Measurements from ENCODE around the gene EPN2.

The EPN2 gene

DNA sequence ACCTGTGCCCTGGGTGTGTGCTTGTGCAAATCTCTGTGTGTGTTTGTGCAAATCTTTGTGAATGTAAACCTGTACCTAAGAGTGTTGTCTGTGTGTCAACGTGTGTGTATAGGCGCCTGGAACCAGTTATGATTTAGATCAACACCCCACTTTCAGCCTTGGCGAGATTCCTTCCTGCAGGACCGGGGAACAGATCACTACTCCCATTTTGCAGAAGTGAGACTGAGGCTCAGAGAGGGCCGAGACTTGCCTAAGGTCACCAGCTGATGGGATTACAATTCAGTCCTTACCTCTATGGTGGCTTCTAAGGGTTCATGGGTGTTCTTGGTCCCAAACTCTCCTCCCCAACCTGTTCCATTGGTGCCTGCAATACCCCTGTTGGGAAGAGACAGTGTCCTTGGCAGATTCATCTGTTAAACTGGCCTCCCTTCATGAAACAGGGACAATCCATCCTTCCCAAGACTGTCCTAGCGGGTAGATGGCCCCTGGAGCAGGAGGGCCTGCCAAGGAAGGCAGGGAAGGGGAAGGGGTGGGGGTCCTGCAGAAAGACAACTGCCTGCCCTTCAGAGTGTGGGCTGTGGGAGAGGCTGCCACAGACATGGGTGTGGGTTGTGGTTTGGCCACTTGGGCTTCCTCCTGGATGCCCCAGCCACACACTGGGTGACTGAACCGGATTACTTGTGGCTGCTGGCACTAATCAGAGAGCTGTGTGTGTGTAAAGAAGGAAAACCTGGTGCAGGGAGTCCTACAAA lies 134.3 kb downstream of the EPN2 start:
- DNase-seq: no peak

DNA sequence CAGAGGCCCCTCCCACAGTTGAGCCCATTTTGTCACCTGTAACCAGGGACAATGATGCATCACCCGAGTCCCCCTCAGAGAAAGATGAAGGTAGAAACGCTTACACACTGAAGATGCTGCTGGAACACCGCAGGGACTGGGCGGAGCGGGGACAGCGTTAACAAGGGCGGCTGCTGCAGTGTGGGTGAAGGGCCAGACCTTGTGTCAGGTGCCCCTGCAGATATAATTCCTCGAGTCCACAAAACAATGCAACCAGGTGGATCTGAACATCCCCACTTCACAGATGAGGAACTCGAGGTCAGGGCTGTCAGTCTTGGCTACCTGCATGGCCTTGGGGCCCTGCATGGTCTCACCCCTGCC lies 134.8 kb downstream of the EPN2 start:
- DNase-seq: no peak

DNA sequence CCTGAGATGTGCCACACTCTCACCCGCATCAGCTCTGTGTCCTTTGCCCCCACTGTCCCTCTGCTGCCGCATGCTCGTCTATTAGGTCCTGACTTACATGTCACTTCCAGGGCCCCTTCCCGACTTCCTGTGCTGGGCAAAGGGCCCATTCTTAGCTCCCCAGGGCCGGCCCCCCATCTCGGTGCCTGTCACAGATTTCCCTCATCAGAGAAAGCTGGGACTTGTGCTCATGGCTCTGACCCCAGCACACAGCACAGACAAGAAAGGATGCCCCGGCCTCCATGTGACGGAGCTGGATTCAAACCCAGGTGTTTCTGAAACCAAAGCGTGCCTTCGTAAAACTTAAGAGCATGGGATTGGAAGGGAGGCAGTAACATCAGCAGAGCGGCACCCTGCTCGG lies 135.3 kb downstream of the EPN2 start:
- no peak for DNase-seq

DNA sequence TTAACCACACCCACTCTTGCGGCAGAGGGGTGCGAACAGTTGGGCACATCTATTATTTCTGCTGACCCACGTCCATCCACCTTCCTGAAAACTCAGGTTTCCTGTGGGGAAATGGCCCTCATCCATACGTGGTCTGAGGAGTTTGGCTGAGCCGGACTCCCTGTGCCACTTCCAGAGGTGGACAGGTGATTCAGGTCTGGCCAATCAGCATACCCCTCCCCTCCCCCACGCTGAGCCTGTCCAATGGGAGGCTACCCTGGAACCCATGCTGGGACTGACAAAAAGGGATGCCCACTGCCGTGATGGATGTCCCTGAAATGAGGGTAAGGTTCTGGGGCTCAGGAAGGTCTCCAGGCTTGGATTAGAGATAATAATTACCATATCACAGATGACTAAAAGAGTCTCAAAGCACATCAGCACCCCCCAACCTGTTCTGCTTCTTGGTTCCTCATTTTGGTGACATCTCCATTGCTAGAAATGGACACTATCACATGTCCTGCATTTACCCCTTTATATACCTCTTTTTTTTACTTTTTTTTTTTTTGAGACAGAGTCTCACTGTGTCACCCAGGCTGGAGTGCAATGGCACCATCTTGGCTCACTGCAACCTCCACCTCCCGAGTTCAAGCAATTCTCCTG lies 135.8 kb downstream of the EPN2 start:
- no peak for DNase-seq

DNA sequence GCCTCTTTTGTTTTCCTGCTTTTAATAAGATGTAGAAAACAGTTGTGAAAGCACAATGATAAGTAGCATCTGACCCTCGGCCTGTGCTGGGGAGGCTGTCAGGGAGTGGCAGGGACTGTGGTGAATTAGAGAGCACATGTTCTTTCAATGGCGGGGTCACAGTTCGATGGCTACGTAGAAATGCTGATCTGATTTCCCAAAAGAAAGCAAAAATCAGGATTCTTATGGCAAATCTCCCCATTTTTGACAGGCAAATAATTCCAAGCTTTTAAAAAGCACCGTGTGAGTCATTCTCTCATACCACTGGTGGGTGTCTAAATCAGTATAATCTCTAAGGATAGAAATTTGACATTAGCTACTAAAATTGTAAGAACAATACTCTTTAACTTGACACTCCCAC lies 137.0 kb downstream of the EPN2 start:
- no peak for DNase-seq

DNA sequence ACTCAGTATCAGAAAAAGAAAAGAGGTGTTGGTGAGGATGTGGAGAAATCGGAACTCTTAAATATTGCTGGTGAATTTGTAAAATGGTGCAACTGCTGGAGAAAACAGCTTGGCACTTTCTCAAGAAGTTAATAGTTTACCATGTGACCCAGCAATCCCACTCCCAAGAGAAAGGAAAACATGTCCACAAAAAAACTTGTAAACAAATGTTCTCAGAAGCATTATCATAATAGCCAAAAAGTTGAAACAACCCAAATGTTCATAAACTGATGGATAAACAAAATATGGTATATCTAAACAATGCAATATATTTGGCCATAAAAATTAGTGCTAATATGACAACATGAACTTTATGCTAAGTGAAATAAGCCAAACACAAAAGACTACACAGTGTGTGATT lies 138.6 kb downstream of the EPN2 start:
- no peak for DNase-seq

DNA sequence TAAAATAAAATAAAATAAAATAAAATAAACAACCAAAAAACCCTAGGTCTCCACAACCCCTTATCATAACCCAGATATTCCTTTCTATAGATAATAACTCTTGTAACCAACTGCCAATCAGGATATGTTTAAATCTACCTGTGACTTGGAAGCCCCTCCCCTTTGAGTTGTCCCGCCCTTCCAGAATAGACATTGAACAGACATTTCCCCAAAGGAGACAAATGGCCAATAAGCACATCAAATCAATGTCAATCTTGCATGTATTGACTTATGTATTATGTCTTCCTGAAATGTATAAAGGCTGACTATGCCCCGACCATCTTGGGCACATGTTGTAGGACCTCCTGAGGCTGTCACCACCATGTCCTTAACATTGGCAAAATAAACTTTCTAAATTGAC lies 139.6 kb downstream of the EPN2 start:
- DNase-seq: no peak

DNA sequence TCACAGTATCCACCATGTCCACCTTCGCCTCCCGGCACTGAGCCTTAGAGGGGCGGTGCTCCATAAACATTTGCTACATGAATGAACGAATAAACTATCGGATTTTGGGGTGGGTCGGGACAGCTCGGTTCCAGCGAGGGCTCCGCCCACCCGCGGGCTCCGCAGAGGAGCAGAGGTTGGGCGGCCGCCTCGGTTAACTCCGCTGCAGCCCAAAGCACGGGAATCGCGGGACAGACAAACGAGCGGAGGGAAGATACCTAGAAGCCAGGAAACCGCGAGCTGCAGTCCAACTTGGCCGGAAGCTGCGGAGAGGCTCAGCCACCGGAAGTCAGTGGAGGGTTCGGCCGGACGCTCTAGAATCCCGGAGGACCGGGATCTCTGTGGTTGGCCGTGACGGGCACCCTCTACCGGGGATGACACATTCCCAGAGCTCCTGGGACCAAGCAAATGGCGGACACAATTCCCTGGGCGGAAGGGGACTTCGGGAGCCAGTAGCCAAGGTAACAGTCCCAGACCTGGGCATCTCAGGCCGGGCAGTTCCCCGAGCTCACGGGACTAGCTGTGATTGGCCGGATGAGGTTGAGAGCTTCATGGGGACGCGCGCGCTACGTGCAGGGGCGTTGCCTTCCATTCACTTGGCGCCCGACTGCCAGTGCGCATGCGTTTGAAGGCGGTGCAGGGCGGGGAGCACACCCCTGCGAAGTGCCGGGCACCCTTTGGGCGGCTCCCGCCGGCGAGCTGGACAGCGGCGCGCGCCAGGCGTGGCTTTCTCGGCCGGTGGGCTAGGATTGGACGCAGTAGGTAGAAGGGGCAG lies 140.6 kb downstream of the EPN2 start:
- peak; percentile 97 for DNase-seq

DNA sequence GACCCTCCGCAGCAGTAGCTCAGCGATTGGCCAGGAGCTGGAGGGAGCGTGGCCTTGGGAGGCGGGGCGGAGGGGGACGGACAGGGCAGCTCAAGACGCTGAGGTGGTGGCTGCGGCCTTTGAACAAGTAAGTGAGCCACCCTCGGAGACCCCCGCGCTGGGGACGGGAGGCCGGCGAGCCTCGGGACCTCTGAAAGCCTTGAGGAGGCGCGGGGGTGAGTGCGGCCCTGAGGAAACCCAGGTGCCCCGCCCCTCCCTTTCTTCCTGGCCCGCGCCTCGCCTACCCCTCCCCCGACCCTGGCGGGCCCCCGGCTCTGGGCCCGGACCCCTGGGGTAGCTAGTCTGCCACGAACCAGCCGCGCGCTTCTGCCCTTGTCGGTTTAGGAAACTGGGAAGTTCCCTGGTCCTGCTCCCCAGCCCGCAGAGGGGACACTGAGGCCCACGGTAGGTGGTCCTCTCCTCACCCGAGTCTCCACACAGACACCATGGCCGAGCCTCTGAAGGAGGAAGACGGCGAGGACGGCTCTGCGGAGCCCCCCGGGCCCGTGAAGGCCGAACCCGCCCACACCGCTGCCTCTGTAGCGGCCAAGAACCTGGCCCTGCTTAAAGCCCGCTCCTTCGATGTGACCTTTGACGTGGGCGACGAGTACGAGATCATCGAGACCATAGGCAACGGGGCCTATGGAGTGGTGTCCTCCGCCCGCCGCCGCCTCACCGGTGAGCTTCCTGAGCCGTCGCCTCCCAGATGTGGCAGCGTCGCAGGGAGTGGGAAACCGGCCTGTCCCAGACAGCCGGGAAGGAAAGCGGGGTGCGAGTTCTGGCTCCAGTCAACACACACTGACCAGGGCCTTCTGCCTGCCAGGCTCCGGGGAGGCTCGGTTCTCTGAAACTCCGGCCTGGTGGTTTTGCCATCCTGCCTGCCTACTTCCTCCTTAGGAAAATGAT lies 141.5 kb downstream of the EPN2 start, which contains the start of gene MAPK7:
Gene MAPK7 (plus strand): TSS at position 83 of the 945 bp plus-strand sequence. CDS start 403 bp downstream, at position 486.
- no peak for DNase-seq

DNA sequence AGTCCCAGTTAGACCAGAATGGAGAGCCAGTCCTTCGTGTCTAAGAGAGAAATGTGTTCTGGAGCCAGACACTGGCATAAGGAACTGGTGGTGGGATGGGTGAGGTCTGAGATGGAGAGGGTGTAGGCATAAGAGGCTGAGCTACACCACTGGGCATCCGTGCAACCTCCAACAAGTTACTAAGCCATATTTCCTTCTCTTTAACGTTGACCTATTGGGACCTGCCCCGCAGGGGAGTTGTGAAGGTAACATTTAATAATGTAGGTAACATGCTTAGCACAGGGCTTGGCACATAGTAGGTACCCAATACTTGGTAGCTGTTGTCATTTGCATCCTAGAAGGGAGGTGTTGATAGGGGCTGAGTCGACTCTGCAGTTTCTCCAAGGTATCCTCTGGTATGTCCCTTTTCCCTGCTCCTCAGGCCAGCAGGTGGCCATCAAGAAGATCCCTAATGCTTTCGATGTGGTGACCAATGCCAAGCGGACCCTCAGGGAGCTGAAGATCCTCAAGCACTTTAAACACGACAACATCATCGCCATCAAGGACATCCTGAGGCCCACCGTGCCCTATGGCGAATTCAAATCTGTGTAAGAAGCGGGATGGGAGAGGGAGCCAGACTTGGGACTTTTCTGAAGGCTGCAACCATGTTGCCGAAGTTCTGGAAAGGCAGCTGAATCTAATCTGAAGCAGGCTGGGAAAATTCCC lies 142.3 kb downstream of the EPN2 start:
- DNase-seq: no peak

DNA sequence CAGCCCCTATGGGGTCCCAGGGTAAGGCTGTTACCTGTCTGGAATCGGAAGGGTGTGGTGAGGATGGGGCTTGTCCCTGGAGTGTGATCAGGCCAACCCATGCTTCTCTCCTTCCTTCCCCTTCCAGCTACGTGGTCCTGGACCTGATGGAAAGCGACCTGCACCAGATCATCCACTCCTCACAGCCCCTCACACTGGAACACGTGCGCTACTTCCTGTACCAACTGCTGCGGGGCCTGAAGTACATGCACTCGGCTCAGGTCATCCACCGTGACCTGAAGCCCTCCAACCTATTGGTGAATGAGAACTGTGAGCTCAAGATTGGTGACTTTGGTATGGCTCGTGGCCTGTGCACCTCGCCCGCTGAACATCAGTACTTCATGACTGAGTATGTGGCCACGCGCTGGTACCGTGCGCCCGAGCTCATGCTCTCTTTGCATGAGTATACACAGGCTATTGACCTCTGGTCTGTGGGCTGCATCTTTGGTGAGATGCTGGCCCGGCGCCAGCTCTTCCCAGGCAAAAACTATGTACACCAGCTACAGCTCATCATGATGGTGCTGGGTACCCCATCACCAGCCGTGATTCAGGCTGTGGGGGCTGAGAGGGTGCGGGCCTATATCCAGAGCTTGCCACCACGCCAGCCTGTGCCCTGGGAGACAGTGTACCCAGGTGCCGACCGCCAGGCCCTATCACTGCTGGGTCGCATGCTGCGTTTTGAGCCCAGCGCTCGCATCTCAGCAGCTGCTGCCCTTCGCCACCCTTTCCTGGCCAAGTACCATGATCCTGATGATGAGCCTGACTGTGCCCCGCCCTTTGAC lies 143.5 kb downstream of the EPN2 start:
- DNase-seq: no peak

DNA sequence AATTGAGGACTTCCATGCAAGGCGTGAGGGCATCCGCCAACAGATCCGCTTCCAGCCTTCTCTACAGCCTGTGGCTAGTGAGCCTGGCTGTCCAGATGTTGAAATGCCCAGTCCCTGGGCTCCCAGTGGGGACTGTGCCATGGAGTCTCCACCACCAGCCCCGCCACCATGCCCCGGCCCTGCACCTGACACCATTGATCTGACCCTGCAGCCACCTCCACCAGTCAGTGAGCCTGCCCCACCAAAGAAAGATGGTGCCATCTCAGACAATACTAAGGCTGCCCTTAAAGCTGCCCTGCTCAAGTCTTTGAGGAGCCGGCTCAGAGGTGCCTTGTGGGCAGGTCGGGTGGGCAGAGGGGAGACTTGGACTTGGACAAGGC lies 144.2 kb downstream of the EPN2 start:
- no peak for DNase-seq

DNA sequence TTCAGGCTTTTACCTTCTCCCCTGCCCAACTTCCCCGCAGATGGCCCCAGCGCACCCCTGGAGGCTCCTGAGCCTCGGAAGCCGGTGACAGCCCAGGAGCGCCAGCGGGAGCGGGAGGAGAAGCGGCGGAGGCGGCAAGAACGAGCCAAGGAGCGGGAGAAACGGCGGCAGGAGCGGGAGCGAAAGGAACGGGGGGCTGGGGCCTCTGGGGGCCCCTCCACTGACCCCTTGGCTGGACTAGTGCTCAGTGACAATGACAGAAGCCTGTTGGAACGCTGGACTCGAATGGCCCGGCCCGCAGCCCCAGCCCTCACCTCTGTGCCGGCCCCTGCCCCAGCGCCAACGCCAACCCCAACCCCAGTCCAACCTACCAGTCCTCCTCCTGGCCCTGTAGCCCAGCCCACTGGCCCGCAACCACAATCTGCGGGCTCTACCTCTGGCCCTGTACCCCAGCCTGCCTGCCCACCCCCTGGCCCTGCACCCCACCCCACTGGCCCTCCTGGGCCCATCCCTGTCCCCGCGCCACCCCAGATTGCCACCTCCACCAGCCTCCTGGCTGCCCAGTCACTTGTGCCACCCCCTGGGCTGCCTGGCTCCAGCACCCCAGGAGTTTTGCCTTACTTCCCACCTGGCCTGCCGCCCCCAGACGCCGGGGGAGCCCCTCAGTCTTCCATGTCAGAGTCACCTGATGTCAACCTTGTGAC lies 144.7 kb downstream of the EPN2 start:
- DNase-seq: no peak

DNA sequence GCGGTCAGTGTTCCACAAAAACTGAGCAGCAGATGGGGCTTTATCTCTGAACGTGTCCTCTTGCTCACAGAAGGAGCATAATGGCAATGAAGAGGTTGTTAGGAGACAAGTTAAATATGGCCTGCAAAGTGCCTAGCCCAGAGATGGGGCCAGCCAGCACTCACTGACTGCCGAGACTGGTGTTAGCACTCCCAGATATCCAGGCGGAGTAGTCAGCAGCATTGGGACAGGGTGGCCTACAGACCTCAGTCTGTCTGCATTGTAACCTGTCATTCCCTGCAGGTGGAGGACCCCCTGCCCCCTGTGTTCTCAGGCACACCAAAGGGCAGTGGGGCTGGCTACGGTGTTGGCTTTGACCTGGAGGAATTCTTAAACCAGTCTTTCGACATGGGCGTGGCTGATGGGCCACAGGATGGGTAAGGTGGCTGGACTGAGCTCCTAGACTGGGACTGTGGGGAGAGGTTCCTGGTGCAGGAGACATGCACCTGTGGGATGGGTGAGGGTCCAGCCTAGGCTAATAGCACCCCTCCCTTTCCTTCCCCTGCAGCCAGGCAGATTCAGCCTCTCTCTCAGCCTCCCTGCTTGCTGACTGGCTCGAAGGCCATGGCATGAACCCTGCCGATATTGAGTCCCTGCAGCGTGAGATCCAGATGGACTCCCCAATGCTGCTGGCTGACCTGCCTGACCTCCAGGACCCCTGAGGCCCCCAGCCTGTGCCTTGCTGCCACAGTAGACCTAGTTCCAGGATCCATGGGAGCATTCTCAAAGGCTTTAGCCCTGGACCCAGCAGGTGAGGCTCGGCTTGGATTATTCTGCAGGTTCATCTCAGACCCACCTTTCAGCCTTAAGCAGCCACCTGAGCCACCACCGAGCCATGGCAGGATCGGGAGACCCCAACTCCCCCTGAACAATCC lies 145.6 kb downstream of the EPN2 start:
- no peak for DNase-seq

DNA sequence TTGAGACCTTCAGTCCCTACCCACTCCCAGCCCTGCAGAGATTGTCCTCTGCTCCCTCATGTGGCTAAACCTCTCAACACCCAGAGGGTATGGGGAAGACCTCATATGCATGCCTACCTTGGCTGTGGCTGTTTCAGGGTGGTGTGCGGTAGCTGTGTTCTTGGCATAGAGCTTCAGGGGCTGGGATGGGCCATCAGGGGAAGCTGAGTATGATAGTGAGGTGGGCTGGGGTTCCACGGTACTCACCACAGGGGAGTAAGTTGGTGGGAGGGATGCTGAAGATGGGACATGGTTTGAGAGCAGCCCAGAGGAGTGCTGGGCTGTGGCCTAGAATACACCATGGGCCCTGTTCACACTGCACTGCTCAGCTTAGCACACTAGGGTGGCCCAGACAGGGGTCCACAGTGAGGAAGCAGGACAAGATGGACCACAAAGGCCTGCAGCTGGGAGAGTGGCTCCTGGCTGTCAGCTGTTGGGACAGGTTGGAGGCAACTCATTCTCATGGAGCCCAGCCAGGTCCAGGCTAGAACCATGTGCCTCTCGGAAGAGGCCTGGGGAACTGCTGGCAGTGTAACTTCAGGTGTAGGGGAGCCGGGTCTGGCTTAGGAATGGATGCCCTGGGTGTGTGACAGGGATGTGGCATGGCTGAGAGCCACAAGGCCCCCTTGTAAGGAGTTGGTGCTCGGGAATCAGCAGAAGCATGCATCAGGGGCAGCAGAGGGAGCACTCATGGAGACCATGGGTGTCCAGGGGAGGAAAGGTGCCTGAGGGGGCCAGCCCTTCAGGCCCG lies 146.7 kb downstream of the EPN2 start:
- no peak for DNase-seq

DNA sequence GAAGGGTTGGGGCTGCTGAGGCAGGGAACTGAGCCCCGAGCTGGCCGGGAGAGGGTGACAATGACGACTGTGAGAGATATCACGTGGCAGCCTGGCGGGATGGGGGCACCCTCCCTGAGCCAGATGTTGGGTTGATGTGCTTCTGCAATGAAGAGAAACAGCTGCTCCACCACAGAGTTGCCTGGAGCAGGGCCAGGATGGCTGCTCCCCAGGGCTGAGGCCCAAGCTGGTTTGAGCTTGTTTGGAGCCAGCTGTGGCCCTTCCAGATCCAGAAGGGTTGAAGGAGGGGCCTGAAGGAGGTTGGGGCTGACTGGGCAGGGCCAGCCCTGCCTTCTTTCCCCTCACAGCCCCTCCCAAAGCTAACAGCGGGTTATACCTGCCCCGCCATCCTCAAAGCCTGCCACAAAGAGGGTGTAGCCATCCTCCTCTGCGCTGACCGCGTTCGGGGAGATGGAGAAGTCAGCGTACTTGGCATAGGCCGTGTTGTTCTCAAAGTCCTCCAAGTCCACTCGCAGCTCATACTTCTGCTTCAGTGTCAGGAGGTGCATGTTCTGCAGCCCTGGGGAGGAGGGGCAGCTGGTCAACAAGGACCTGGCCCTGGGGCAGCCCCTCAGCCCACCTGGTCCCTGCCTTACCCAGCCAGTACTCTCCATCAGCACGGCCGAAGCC lies 147.7 kb downstream of the EPN2 start:
- no peak for DNase-seq

DNA sequence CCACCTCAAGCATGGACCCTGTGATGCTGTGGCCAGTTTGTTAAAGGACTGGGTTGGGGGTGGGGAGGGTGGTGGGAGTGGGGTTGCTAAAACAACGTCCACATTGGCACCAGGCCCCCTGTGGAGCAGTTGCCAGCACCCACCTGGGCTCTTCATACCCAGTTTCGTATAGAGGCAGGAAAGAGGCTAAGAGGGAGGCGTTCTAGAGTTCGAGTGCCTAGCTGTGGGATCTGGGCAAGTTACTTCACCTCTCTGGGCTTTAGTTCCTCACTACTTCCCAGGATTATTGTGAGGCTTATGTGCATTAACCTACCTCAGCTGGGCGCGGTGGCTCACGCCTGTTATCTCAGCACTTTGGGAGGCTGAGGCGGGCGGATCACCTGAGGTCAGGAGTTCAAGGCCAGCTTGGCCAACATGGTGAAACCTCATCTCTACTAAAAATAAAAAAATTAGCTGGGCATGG lies 148.4 kb downstream of the EPN2 start:
- DNase-seq: no peak

Data from stimulated activated CD4-positive, alpha-beta T cell treated with anti-CD3 and anti-CD28 coated beads, Interleukin-1b, Interleukin-23, amount 100 ng/mL, for 48 hours (primary cell).